ENCODE measurements around the gene PELI2. TPM values are rescaled to one million over a fixed set of nuclear protein-coding genes. Genes with fewer than 3 reads are reported as not detected.
A peak's percentile ranks its signal among the peaks of the same experiment; 100 is the strongest.

The PELI2 gene
- total and polyA plus RNA-seq, 2 of the 4 experiments (the other 2 are of a cell fraction) = 6.0 to 36.7 TPM

DNA sequence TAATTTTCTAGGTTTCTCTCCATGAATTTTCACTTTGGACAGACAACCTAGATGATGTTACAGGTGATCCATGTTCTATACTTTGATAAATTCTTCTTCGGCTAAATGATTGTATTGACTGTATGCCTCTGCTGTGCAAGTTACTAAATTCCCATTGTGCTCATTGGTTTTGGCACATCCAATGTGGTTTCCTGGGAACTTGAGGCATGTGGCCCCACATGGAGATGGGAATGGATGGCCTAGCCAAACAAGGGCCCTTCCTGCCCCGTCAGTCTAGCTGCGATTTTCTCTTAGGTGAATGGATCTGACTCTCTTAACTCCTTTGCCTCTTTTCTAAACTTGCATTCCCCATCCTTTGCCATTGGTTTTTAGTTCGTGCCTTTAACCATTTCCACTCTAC lies 186.2 kb downstream of the PELI2 start:
- CTCF ChIA-PET = no interaction called here
- WGBS, 2 experiments (ENCODE audit: extremely low coverage in 2 of 2, insufficient read length in 1 of 2) = no CpG with 5 or more reads among the region's 4 CpGs

More for the DNA sequence above, 186.2 kb downstream of the PELI2 start:
- Histone ChIP-seq H3K4me2 (ENCODE audit: low read depth, low read length) (no peak overlapping the region), H2BK120ac (ENCODE audit: low read depth, low read length) (no peak overlapping the region), H2BK20ac (ENCODE audit: low read depth, low read length) (no peak overlapping the region), H4K91ac (ENCODE audit: insufficient read depth, low read depth, low read length) (no peak overlapping the region), H2AK5ac (ENCODE audit: low read depth, low read length) (peak overlapping the region; percentile 38; the same call in 1 of the 2 replicates), H3K9me1 (ENCODE audit: insufficient read depth, low read length) (no peaks in the 10 kb centered on the region), H3K23ac (ENCODE audit: low read depth, low read length) (no peak overlapping the region), H4K5ac (ENCODE audit: low read depth, low read length) (no peak overlapping the region), H4K20me1 (ENCODE audit: insufficient read depth, low read length) (no peaks in the 10 kb centered on the region), H3K27ac (ENCODE audit: insufficient read depth, low read length) (no peak overlapping the region), H3K9ac (ENCODE audit: low read depth, low read length) (no peak overlapping the region), H2BK5ac (ENCODE audit: low read depth, low read length, poor library complexity, severe bottlenecking) (no peak overlapping the region), H3K4me3 (ENCODE audit: insufficient read depth, low read depth, low read length) (no peak overlapping the region), H2AK9ac (replicated peaks; ENCODE audit: low read depth, low read length, poor library complexity) (no peak overlapping the region), H3K14ac (replicated peaks; ENCODE audit: low read depth, low read length) (0 out of 2 replicates have a peak overlapping the region, but pooled peaks have one; percentile 11), H3K27me3 (ENCODE audit: control insufficient read depth, insufficient read depth, low read length) (no peaks in the 10 kb centered on the region), H3K18ac (ENCODE audit: low read depth, low read length) (no peak overlapping the region), H3K9me3 (ENCODE audit: control insufficient read depth, insufficient read depth, low read length) (no peaks in the 10 kb centered on the region), H2BK15ac (ENCODE audit: low read depth, low read length) (no peak overlapping the region), H3K79me1 (ENCODE audit: low read depth in 1 of 2, low read length in 2 of 2) (no peaks in the 10 kb centered on the region), H3K4ac (ENCODE audit: low read depth, low read length) (no peak overlapping the region; the same call in 1 of the 2 replicates), H4K8ac (ENCODE audit: low read depth in 2 of 2, low read length in 2 of 2) (no peak overlapping the region), H3K56ac (ENCODE audit: extremely low read depth, insufficient read depth, low read length) (no peak overlapping the region), H3K36me3 (ENCODE audit: control insufficient read depth, insufficient read depth, low read length) (no peaks in the 10 kb centered on the region), H2AFZ (replicated peaks; ENCODE audit: low read length, poor library complexity) (no peak overlapping the region), H3K4me1 (ENCODE audit: control insufficient read depth, insufficient read depth, low read length) (no peaks in the 10 kb centered on the region)
- POLR2A ChIA-PET (ENCODE audit: unreplicated experiment) = no interaction called here
- no TSS peak for BruUV-seq (replicated peaks)
- intact Hi-C loops (cut with micrococcal nuclease) (no loop called here), in situ Hi-C loops (cut with MboI; ENCODE audit: low sequenced_read_pairs) (no loop called here), dilution Hi-C loops (cut with HindIII; ENCODE audit: low sequenced_read_pairs, unreplicated experiment) (no loop called here)
- DNase-seq (no peak), ATAC-seq (ENCODE audit: low read depth) (no peak)
- TF ChIP-seq MAZ (IDR thresholded peaks at IDR 0.05; ENCODE audit: borderline replicate concordance, low read depth, low read length) = no peak
- no peak for TF ChIP-seq CHD1 (IDR thresholded peaks at IDR 0.05; ENCODE audit: low read depth, low read length)
- TF ChIP-seq FOS (IDR thresholded peaks at IDR 0.05; ENCODE audit: low read depth, low read length) = no peak
- TF ChIP-seq RFX5 (IDR thresholded peaks at IDR 0.05; ENCODE audit: low read depth, low read length) = no peak
- no peak for TF ChIP-seq BHLHE40 (IDR thresholded peaks at IDR 0.05; ENCODE audit: low read depth, low read length)
